MM.1S (cell line): ENCODE measurements around the gene HSPA6.

Experiments used
- EZH2phosphoT487 ChIP-seq: fragments of 300-600 bp; sonication (generic); IDR thresholded peaks from 2 replicates; pipeline ENCODE4 v1.6.1; 2018; ENCODE audit warnings: antibody characterized with exemption, low read length
- TF ChIP-seq, protein P1 (sequence below): fragments of 300-600 bp; sonication (generic); IDR thresholded peaks from 2 replicates; pipeline ENCODE4 v1.5.1; 2016; ENCODE audit warnings: antibody characterized with exemption, low read length, mixed read lengths

GRCh38 chr1:161480381-161481035, 43.8 kb upstream of the HSPA6 start:
- TF ChIP-seq, protein P1, sequence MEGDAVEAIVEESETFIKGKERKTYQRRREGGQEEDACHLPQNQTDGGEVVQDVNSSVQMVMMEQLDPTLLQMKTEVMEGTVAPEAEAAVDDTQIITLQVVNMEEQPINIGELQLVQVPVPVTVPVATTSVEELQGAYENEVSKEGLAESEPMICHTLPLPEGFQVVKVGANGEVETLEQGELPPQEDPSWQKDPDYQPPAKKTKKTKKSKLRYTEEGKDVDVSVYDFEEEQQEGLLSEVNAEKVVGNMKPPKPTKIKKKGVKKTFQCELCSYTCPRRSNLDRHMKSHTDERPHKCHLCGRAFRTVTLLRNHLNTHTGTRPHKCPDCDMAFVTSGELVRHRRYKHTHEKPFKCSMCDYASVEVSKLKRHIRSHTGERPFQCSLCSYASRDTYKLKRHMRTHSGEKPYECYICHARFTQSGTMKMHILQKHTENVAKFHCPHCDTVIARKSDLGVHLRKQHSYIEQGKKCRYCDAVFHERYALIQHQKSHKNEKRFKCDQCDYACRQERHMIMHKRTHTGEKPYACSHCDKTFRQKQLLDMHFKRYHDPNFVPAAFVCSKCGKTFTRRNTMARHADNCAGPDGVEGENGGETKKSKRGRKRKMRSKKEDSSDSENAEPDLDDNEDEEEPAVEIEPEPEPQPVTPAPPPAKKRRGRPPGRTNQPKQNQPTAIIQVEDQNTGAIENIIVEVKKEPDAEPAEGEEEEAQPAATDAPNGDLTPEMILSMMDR: no peak
- no peak for TF ChIP-seq EZH2phosphoT487
